OCI-LY7 (cell line): Measurements from ENCODE around the gene CYP2F1. TPM values are rescaled to one million over a fixed set of nuclear protein-coding genes. Genes with fewer than 3 reads are reported as not detected.

ENCODE experiments used
- BruUV-seq: library from RNA; stranded (reverse); fragments of 400-500 nt; replicated peaks from 2 replicates; lab custom pipeline; 2021; lab: Mats Ljungman, UMichigan
- CTCF ChIA-PET: fragments of 300-600 bp; sonication (Branson Sonifier 250); formaldehyde crosslinking; loops from one replicate; lab custom pipeline; 2022; ENCODE audit warnings: antibody characterized with exemption; ENCODE audit not compliant: unreplicated experiment; lab: Charles Lee
- POLR2A ChIA-PET: fragments of 300-600 bp; sonication (Branson Sonifier 250); formaldehyde crosslinking; loops from one replicate; lab custom pipeline; 2022; ENCODE audit warnings: antibody characterized with exemption; lab: Charles Lee
- DNase-seq: peaks from one replicate; pipeline ENCODE4 v3.0.0-alpha.2; 2015; ENCODE audit warnings: low spot score
- H2AFZ ChIP-seq: fragments of 200-600 bp; sonication (generic), shearing (Covaris generic); 2 replicates; pipeline ENCODE4 v1.6.1; 2014; ENCODE audit warnings: mild to moderate bottlenecking, antibody characterized with exemption, low read length, moderate library complexity
- H3K27ac ChIP-seq: fragments of 200-600 bp; sonication (generic); 2 replicates; pipeline ENCODE4 v1.5.1; 2014; ENCODE audit warnings: mixed run types, low read depth, mild to moderate bottlenecking, moderate library complexity, low read length, inconsistent platforms; ENCODE audit not compliant: poor library complexity, severe bottlenecking
- H3K36me3 ChIP-seq: fragments of 200-600 bp; sonication (generic); 2 replicates; pipeline ENCODE4 v1.6.1; 2014; ENCODE audit warnings: mild to moderate bottlenecking, antibody characterized with exemption, low read length, moderate library complexity, mixed read lengths; ENCODE audit not compliant: insufficient read depth
- H3K4me1 ChIP-seq: fragments of 200-600 bp; sonication (generic); 2 replicates; pipeline ENCODE4 v1.5.1; 2014; ENCODE audit warnings: mild to moderate bottlenecking, low read length; ENCODE audit not compliant: insufficient read depth, poor library complexity, severe bottlenecking
- H3K4me2 ChIP-seq: fragments of 200-600 bp; sonication (generic); 2 replicates; pipeline ENCODE4 v1.6.1; 2014; ENCODE audit warnings: mild to moderate bottlenecking, low read length
- H3K4me3 ChIP-seq: fragments of 200-600 bp; sonication (generic); 2 replicates; pipeline ENCODE4 v1.5.1; 2014; ENCODE audit warnings: mild to moderate bottlenecking, low read depth, low read length; ENCODE audit not compliant: poor library complexity, severe bottlenecking
- H3K79me2 ChIP-seq: fragments of 200-600 bp; sonication (generic); 2 replicates; pipeline ENCODE4 v1.6.1; 2016; ENCODE audit warnings: low read depth, mild to moderate bottlenecking, low read length, moderate library complexity, mixed read lengths; ENCODE audit not compliant: insufficient read depth
- H3K9me2 ChIP-seq: fragments of 200-600 bp; sonication (generic); 2 replicates; pipeline ENCODE4 v1.6.1; 2016; ENCODE audit warnings: mild to moderate bottlenecking, low read length, mixed read lengths; ENCODE audit not compliant: insufficient read depth
- H3K9me3 ChIP-seq: fragments of 200-600 bp; sonication (generic); 2 replicates; pipeline ENCODE4 v1.6.1; 2014; ENCODE audit warnings: mild to moderate bottlenecking, mixed run types, low read length, mixed read lengths
- H4K20me1 ChIP-seq: fragments of 200-600 bp; sonication (generic); 2 replicates; pipeline ENCODE4 v1.6.1; 2014; ENCODE audit warnings: mild to moderate bottlenecking, antibody characterized with exemption, low read length, moderate library complexity, mixed read lengths; ENCODE audit not compliant: insufficient read depth
- CTCF ChIP-seq: fragments of 200-600 bp; sonication (generic); conservative IDR thresholded peaks from 2 replicates; pipeline ENCODE4 v1.5.1; 2014; ENCODE audit warnings: mild to moderate bottlenecking, antibody characterized with exemption, low read length, moderate library complexity, mixed read lengths
- EZH2phosphoT487 ChIP-seq: fragments of 200-600 bp; sonication (generic); IDR thresholded peaks from 2 replicates; pipeline ENCODE4 v1.6.1; 2018; ENCODE audit warnings: low read depth, borderline replicate concordance, mild to moderate bottlenecking, mixed run types, antibody characterized with exemption, low read length, moderate library complexity, mixed read lengths
- intact Hi-C: fragments of 100-400 bp; cut with micrococcal nuclease; formaldehyde crosslinking; loops from one replicate; pipeline ENCODE4 v1.10.0; 2022; ENCODE audit not compliant: unreplicated experiment
- total RNA-seq, 2 experiments: library from RNA; depleted of rRNA in 1 of 2; stranded (reverse); fragments of >200 nt in 1 of 2; shearing (Covaris generic) in 1 of 2; gene quantifications; 2 replicates each; pipeline ENCODE4 v1.2.3, GENCODE V29; 2014 to 2022

CYP2F1 gene
- total RNA-seq, 2 experiments from 2014 or later = not detected

DNA sequence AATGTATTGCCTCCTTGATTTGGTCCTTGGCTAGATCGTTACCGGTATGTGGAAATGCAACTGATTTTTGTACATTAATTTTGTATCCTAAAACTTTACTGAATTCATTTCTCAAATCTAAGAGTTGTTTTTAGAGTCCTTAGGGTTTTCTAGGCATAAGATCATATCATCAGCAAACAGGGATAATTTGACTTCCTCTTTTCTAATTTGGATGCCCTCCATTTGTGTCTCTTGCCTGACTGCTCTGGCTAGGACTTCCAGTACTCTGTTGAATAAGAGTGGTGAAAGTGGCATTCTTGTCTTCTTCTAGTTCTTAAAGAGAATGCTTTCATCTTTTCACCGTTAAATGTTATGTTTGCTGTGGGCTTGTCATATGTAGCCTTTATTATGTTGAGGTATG is 37.9 kb upstream of the CYP2F1 start:
- Histone ChIP-seq H2AFZ (no peak overlapping the region), H3K79me2 (no peaks in the 10 kb centered on the region), H3K27ac (no peak overlapping the region), H3K36me3 (no peaks in the 10 kb centered on the region), H3K9me2 (no peaks in the 10 kb centered on the region), H3K9me3 (no peaks in the 10 kb centered on the region), H4K20me1 (no peaks in the 10 kb centered on the region), H3K4me1 (no peaks in the 10 kb centered on the region), H3K4me3 (no peak overlapping the region), H3K4me2 (no peak overlapping the region)
- CTCF ChIA-PET = no interaction called here
- no peak for DNase-seq
- intact Hi-C loops = no loop called here
- BruUV-seq = no TSS peak
- POLR2A ChIA-PET = no interaction called here
- TF ChIP-seq EZH2phosphoT487 (no peak), CTCF (no peak)

DNA sequence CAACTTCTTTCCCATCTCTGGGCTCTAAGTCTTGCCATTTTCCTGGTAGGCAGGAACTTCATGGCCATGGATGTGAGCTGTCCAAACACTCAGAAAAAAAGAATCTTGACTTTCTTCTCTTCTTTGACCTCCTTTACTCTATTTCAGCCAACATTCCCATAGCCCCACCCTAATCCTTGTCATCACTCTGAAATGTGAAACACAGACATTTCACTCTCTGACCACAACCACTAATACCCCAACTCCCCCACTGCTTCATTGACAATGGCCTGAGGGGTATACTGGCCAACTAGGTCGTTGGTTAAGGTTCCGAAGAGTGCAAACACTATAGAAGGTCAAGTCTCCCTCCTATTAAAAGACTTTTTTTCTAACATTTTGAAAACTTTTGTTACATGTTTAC is 30.7 kb upstream of the CYP2F1 start:
- DNase-seq = no peak
- intact Hi-C loops = no loop called here
- Histone ChIP-seq H3K4me3 (no peak overlapping the region), H3K79me2 (no peaks in the 10 kb centered on the region), H3K4me2 (no peak overlapping the region), H3K9me3 (no peaks in the 10 kb centered on the region), H3K27ac (no peak overlapping the region), H3K4me1 (no peaks in the 10 kb centered on the region), H4K20me1 (no peaks in the 10 kb centered on the region), H3K9me2 (no peaks in the 10 kb centered on the region), H2AFZ (no peak overlapping the region), H3K36me3 (no peaks in the 10 kb centered on the region)
- CTCF ChIA-PET = no interaction called here
- BruUV-seq = no TSS peak
- TF ChIP-seq CTCF (no peak), EZH2phosphoT487 (no peak)
- POLR2A ChIA-PET = no interaction called here

DNA sequence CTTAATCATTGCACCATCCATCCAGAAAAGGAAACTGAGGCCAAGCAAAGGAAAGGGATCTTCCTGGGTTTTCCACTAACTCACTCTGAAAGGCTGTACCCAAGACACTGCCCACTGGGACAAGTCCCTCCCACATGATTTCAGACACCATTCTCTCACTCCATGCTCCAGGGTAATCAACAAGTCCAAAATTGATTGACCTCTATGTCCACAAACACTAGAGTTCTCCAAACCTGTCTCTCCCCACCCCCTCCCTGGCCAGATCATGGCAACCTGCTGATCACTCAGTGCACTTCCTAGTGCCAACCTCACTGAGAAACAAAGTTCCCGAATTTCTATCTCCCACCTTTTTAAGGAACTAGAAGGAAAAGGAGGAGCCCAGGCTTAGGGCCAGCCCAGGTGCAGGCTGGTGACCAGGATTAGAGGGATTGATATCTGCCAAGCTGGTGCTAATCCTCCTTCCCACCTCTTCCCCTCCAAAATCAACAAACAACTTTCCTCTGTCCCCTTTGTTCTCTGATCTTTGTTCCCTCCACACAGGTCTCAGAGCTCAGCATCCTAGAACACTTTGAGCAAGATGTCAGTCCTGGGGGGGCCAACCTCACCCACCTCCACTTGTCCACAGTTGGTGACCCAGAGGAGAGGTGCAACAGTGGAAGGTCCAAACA is 28.4 kb upstream of the CYP2F1 start:
- CTCF ChIA-PET = no interaction called here

More for the DNA sequence above, 28.4 kb upstream of the CYP2F1 start:
- DNase-seq = no peak
- H3K36me3 ChIP-seq = no peaks in the 10 kb centered on the region
- POLR2A ChIA-PET = no interaction called here
- BruUV-seq = no TSS peak
- no peaks in the 10 kb centered on the region for H4K20me1 ChIP-seq
- H3K27ac ChIP-seq = no peak overlapping the region
- no peaks in the 10 kb centered on the region for H3K9me3 ChIP-seq
- H3K4me2 ChIP-seq = no peak overlapping the region
- H3K79me2 ChIP-seq = no peaks in the 10 kb centered on the region
- no peak overlapping the region for H3K4me3 ChIP-seq
- TF ChIP-seq EZH2phosphoT487 = no peak
- TF ChIP-seq CTCF = no peak
- H3K4me1 ChIP-seq = no peaks in the 10 kb centered on the region
- H3K9me2 ChIP-seq = no peaks in the 10 kb centered on the region
- intact Hi-C loops = no loop called here
- H2AFZ ChIP-seq = no peak overlapping the region
